Upper lobe of right lung (tissue), 1 donor: ENCODE measurements around the gene MINDY4B. TPM values are rescaled to one million over a fixed set of nuclear protein-coding genes. Genes with fewer than 3 reads are reported as not detected.

Experiments used
- ATAC-seq: fragments of 200-7000 bp; cut with Tn5 transposase; one replicate; pipeline ENCODE4 v1.9.1; 2020; ENCODE audit warnings: mild to moderate bottlenecking, moderate library complexity
- DNase-seq: peaks from one replicate; pipeline ENCODE4 v3.0.0-alpha.2; 2020
- H3K27ac ChIP-seq: fragments of 200-600 bp; one replicate; pipeline ENCODE4 v1.8.0; 2022
- H3K27me3 ChIP-seq: fragments of 200-600 bp; one replicate; pipeline ENCODE4 v1.8.0; 2022; ENCODE audit warnings: mild to moderate bottlenecking
- H3K36me3 ChIP-seq: fragments of 200-600 bp; one replicate; pipeline ENCODE4 v1.8.0; 2022
- H3K4me1 ChIP-seq: fragments of 200-600 bp; one replicate; pipeline ENCODE4 v1.8.0; 2022
- H3K4me3 ChIP-seq: fragments of 200-600 bp; one replicate; pipeline ENCODE4 v1.8.0; 2022; ENCODE audit warnings: mild to moderate bottlenecking
- H3K9me3 ChIP-seq: fragments of 200-600 bp; one replicate; pipeline ENCODE4 v1.8.0; 2022
- intact Hi-C: fragments of 100-400 bp; cut with DNase I; formaldehyde crosslinking; loops from one replicate; pipeline ENCODE4 v1.11.0; 2022
- total RNA-seq: library from RNA; stranded (reverse); fragmentation: NEBNext Ultra II Directional; extraction: Animal tissue kit (Norgen Biotek cat#: 25700); gene quantifications from one replicate; pipeline ENCODE4 v1.2.1, GENCODE V29; 2021
- TF ChIP-seq, protein P1 (sequence below): fragments of 200-600 bp; IDR thresholded peaks from one replicate; pipeline ENCODE4 v1.8.0; 2022; ENCODE audit warnings: antibody characterized with exemption
- donor health status: DM: no; HTN: yes; CAD: no; lungs with severe emphysema.

The MINDY4B gene
- total RNA-seq, 1 donor from 2014 or later: not detected

DNA sequence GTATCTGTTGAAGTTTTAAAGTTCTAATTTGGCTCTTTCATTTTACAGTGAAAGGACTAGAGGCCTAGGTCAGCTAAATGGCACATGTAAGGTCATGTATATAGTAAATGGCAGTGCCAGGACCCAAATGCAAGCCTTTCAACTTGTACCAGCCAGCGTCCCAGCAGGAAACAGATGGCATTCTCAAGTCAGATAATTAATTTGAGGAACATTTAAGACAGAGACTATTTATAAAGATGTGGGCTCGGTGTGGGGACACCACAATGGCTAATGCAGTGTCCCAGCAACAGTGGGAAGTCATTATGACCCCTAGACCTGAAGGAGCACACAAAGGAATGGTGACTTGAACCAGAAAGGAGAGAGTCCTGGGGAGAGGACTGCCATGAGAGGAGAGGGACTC is 6.1 kb downstream of the MINDY4B start:
- H3K9me3 ChIP-seq: no peaks in the 10 kb centered on the region
- intact Hi-C loops: no loop called here
- no peak for DNase-seq
- H3K27me3 ChIP-seq: no peaks in the 10 kb centered on the region
- no peaks in the 10 kb centered on the region for H3K36me3 ChIP-seq
- no peak overlapping the region for H3K4me3 ChIP-seq
- no peak overlapping the region for H3K27ac ChIP-seq
- no peaks in the 10 kb centered on the region for H3K4me1 ChIP-seq
- no peak for ATAC-seq
- TF ChIP-seq, protein P1, sequence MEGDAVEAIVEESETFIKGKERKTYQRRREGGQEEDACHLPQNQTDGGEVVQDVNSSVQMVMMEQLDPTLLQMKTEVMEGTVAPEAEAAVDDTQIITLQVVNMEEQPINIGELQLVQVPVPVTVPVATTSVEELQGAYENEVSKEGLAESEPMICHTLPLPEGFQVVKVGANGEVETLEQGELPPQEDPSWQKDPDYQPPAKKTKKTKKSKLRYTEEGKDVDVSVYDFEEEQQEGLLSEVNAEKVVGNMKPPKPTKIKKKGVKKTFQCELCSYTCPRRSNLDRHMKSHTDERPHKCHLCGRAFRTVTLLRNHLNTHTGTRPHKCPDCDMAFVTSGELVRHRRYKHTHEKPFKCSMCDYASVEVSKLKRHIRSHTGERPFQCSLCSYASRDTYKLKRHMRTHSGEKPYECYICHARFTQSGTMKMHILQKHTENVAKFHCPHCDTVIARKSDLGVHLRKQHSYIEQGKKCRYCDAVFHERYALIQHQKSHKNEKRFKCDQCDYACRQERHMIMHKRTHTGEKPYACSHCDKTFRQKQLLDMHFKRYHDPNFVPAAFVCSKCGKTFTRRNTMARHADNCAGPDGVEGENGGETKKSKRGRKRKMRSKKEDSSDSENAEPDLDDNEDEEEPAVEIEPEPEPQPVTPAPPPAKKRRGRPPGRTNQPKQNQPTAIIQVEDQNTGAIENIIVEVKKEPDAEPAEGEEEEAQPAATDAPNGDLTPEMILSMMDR: no peak

DNA sequence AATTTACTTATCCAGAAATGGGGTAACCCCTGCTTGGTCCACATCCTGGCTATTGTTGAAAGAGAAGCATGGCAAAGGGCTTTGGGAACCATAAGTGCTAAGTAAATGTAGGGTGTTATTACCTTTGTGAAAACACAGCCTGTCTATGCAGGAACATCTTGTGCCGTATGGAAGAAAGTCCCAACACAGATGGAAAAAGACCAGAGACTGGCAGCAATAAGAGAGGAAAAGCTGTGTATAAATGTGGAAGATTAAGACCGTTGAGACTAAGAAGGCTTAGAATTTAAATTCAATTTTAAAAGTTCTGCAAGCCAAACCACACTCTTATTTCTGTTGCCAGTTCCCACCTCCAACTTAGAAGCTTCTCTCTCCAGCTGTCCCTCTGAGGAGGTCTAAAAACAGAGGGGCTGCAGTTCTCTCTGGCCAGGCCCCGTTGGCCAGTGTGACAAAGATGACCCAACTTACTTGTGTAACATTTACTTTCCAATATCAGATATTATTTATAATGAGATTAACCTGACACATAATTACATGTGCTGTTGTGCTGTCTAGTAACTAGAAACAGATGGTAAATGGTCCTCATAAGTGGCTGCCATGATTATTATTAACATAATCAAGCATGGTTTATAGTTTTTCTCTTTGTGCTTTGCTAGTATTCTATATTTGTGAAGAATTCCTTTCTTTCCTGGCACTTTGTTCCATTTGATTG is 7.0 kb downstream of the MINDY4B start:
- Histone ChIP-seq H3K36me3 (no peaks in the 10 kb centered on the region), H3K9me3 (no peaks in the 10 kb centered on the region), H3K4me1 (no peaks in the 10 kb centered on the region), H3K27ac (no peak overlapping the region), H3K27me3 (no peaks in the 10 kb centered on the region), H3K4me3 (no peak overlapping the region)
- DNase-seq (no peak), ATAC-seq (no peak)
- intact Hi-C loops: no loop called here
- TF ChIP-seq, protein P1: no peak

DNA sequence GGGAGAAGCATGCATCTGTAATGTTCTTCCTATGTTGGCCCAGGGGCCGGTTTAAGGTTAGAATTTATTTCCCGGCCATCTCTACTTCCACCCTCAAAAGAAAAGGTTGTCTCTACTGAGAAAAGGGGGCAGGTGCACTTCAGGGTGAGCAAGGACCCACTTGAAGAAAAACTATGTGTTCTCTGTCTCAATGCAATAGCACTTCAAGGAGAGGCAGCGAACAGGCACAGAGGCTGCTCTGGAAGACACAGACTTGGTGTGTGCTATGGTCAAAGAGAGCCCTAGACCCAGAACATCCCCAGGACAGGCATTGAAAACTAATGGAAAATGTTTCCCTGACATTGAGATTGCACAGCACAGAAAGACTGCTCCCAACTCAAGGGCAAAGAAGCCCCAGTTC is 7.6 kb downstream of the MINDY4B start:
- peak; percentile 52 for ATAC-seq
- no peak overlapping the region for H3K27ac ChIP-seq
- H3K4me3 ChIP-seq: no peak overlapping the region
- intact Hi-C loops: no loop called here
- TF ChIP-seq, protein P1: no peak
- no peaks in the 10 kb centered on the region for H3K4me1 ChIP-seq
- no peaks in the 10 kb centered on the region for H3K36me3 ChIP-seq
- no peak for DNase-seq
- H3K27me3 ChIP-seq: no peaks in the 10 kb centered on the region
- no peaks in the 10 kb centered on the region for H3K9me3 ChIP-seq

DNA sequence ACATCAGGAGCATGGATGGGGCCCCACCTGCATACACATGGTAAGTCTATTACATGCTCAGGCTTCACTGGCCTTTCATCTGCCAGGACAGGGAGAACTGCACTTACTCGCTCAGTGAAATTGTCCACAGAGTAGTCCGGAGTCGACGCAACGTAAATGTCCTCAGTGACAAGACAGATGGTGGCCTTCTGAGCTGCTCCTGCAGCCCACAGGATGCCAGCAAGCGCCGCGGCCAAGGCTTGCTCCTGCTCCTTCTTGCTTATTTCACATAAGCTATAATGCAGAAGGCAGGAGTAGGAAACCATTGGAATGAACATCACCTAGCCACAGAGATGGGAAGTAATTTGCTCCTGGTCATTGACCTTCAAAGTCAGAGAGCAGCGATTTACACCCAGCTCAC is 14.4 kb downstream of the MINDY4B start:
- no peaks in the 10 kb centered on the region for H3K9me3 ChIP-seq

DNA sequence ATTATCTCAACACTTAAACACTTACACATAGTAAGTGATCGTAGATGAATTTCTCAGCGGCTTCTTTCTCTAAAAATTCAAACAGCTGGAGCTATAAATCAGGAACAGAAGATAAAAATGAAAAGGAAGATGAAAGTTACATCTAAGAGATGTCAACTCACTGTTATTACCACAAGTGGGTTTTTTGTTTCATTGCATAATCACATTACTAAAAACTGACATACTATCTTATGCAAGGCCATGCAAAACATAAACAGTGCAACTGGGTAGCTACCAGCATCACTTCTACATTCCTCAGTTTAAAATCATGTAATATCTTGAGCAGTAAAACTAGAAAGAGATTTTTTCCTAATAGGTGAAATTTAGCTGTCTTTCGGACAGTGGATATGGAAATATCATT is 14.9 kb downstream of the MINDY4B start:
- ATAC-seq (peak; percentile 41), DNase-seq (no peak)
- Histone ChIP-seq H3K36me3 (no peaks in the 10 kb centered on the region), H3K27ac (no peak overlapping the region), H3K4me1 (no peaks in the 10 kb centered on the region), H3K4me3 (no peak overlapping the region), H3K27me3 (no peaks in the 10 kb centered on the region), H3K9me3 (no peaks in the 10 kb centered on the region)
- intact Hi-C loops: no loop called here
- TF ChIP-seq, protein P1: no peak

More for the DNA sequence above, 14.4 kb downstream of the MINDY4B start:
- ATAC-seq: no peak
- Histone ChIP-seq H3K27me3 (no peaks in the 10 kb centered on the region), H3K4me1 (no peaks in the 10 kb centered on the region), H3K4me3 (no peak overlapping the region), H3K27ac (no peak overlapping the region), H3K36me3 (no peaks in the 10 kb centered on the region)
- intact Hi-C loops: no loop called here
- no peak for DNase-seq
- TF ChIP-seq, protein P1: no peak

DNA sequence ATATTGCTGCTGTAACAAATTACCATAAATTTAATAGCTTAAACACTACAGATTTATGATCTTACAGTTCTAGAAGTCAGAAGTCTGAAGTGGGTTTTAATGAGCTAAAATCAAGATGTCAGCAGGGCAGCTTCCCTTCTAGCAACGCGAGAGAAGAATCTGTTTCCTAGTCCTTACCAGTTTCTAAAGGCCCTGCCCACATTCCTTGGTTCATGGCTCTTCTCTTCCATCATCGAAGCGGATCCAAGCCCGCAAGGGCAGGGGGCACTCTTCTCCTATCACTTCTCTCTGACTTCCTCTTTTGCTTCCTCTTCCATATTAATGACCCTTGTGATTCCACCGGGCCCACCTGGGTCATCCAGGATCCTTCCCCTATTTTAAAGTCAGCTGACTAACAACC is 16.1 kb downstream of the MINDY4B start:
- no peaks in the 10 kb centered on the region for H3K36me3 ChIP-seq
- H3K4me3 ChIP-seq: no peak overlapping the region
- H3K4me1 ChIP-seq: no peaks in the 10 kb centered on the region
- TF ChIP-seq, protein P1: no peak
- H3K27ac ChIP-seq: no peak overlapping the region
- DNase-seq (no peak), ATAC-seq (no peak)
- intact Hi-C loops: no loop called here
- peaks cover 6% of the 10 kb centered on the region for H3K27me3 ChIP-seq
- no peaks in the 10 kb centered on the region for H3K9me3 ChIP-seq
